ENCODE data around the gene LRRC75A. TPM values are rescaled to one million over a fixed set of nuclear protein-coding genes. Genes with fewer than 3 reads are reported as not detected.

The LRRC75A gene
- polyA plus RNA-seq, 4 donors = 4.4 to 5.4 (median 4.9) TPM

DNA sequence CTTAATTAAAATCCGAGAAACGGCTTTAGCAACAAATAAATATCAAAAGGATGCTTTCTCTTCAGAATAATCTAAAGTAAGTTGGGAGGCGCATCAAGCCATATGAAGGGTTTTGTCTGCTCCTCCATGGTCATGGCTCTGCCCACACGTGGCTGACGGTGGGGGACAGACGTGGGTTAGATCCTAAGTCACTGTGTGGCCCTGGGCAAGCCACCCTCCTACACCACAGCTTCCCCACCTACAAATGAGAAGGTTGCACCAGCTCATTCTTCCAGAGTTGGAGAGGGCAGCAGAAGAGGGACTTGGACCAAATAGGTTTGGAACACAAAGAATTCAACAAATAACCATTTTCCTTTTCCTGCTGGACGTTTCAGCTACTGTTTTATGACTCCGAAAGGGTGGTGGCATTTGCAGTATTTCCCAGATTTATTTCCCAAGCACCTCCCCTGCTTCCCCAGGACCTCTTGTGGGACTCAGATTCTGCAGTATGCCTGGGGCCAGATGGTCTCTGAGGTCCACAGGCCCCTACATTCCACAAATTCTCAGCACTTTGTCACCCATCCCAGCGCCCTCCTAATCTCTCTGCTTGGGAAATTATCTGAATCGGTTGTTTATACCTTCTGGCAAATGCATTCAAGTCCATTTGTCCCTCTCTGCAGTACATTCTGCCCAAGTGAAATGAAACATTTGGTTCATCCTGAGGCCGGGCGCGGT is 17.8 kb downstream of the LRRC75A start:
- DNase-seq (ENCODE audit: low read depth in 4 of 4, low spot score in 2 of 4) = no peak

DNA sequence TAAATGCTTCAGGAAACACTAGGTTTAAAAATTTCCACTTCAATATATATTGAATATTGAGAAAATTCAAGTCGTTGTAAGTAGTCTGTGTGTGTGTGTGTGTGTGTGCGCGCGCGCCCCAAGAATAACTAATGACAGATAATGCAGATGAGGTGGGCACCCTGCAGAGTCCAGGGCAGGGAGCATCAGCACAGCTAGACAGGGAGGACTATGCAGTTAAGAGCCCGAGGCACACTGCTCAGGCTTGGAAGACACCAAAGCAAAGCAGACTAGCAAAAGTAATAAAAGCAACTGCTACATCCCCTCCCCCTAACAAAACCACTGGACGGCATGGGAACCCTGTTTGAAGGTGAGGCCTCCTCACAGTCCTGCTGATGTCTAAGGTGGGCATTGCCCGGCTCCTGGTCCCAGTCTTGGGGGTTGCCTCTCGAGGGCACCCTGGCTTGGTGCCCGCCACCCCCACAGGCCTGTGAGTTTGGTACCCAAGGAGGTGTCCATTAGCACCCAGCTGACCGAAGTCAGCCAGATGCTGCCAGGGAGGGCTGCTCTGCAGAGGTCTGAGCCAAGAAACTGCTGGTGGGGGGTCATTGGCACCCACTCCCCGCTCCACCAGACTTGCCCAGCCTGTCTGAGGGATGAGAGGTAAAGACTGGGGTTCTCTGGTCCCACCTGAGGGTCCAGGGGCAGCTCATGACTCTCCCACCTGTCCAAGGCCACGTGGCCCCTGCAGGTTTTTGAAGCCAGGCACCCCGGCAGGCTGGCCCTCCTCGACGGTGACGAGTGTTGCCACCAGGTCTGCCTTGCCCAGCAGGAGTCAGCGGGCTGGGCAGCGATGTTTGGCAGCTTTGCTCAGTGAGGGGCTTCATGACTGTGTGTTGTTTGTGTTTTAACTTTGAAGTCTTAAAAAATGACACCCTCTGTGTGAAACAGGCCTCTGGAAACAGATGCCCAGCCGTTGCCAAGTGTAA is 18.7 kb downstream of the LRRC75A start:
- DNase-seq (ENCODE audit: low read depth in 4 of 4, low spot score in 2 of 4) = no peak

- DNase-seq (ENCODE audit: low read depth in 4 of 4, low spot score in 2 of 4) = no peak
Measured at GRCh38 chr17:16472539-16472938, 19.5 kb downstream of the LRRC75A start.

DNA sequence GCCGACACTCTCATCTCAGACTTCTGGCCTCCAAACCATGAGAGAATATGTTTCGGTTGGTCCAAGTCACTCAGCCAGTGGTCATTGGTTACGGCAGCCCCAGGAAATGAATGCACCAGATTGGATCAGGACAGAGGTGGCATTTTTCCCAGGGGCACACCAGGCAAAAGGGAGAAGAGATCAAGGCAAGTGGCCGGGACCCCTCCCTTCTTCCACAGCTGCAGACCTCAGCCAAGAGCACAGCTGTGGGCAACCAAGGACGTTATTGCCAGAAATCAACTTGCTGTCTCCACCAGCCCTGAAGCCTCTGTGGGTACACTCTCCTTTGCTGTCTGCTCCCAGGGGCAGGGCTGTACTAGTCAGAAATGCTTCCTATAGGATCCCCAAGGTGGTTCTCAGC is 20.7 kb downstream of the LRRC75A start:
- DNase-seq (ENCODE audit: low read depth in 4 of 4, low spot score in 2 of 4) = no peak

DNA sequence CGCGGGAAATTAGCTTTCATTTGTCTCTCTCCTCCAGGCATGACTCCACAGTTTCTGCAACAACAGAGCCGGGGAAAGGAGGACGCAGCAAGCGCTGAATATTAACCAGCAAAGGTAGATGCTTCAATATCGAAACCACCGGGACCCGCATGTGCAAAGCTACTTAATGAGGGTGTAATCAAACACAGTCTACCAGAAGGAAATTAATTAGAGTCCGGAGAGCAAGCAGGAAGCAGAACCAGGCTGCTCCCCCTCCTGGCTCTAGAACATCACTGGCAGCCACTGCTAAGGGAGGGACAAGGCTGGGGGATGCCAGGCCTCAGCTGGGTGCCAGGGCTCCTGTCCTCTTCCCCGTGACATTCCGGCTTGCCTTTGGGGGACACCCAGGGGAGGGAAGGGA is 21.7 kb downstream of the LRRC75A start:
- DNase-seq (ENCODE audit: low read depth in 4 of 4, low spot score in 2 of 4) = no peak

DNA sequence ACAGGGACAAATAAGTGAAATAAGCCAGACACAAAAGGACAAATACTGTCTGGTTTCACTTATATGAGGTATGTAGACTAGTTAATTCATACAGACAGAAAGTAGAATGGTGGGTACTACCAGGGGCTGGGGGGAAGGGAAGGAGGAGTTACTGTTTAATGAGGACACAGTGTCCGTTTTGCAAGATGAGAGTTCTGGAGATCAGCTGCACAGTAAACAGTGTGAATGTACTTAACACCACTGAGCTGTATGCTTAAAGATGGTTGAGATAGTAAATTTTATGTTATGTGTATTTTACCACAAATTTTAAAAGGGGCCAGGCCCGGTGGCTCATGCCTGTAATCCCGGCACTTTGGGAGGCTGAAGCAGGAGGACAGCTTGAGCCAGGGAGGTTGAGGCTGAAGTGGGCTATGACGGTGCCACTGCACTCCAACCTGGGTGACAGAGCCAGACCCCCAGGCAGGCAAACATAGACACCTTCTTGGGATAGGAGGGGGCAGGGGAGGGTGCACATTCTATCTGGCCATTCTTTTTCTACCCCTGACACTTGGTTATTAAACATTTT is 23.5 kb downstream of the LRRC75A start:
- DNase-seq (ENCODE audit: low read depth in 4 of 4, low spot score in 2 of 4) = no peak

- no peak for DNase-seq (ENCODE audit: low read depth in 4 of 4, low spot score in 2 of 4)
Measured at GRCh38 chr17:16467886-16468285, 24.1 kb downstream of the LRRC75A start.

- no peak for DNase-seq (ENCODE audit: low read depth in 4 of 4, low spot score in 2 of 4)
Measured at GRCh38 chr17:16467044-16467443, 24.9 kb downstream of the LRRC75A start.

DNA sequence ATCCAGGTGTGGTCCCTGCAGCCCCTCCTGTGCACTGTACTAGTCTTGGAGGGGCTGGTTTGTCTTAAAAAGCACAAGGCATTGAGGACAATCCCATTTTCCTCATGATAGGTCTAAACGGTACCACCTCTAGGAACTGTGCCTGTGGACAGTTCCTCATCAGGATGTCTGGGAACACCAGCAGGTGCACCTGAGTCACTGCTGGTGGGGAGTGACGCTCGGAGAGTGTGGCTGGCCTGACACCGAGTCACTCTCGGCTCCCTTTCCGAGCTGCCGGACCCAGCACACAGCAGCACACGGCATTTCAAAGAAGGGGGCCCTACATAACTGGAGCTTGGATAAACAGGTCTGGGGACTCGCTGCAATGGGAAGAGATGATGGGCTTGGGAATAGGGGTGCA is 25.6 kb downstream of the LRRC75A start:
- no peak for DNase-seq (ENCODE audit: low read depth in 4 of 4, low spot score in 2 of 4)

GRCh38 chr17:16465861-16466338 is 26.1 kb downstream of the LRRC75A start:
- no peak for DNase-seq (ENCODE audit: low read depth in 4 of 4, low spot score in 2 of 4)

GRCh38 chr17:16465052-16465312 is 27.0 kb downstream of the LRRC75A start:
- no peak for DNase-seq (ENCODE audit: low read depth in 4 of 4, low spot score in 2 of 4)

GRCh38 chr17:16464303-16465051 is 27.5 kb downstream of the LRRC75A start:
- DNase-seq (ENCODE audit: low read depth in 4 of 4, low spot score in 2 of 4) = no peak

DNA sequence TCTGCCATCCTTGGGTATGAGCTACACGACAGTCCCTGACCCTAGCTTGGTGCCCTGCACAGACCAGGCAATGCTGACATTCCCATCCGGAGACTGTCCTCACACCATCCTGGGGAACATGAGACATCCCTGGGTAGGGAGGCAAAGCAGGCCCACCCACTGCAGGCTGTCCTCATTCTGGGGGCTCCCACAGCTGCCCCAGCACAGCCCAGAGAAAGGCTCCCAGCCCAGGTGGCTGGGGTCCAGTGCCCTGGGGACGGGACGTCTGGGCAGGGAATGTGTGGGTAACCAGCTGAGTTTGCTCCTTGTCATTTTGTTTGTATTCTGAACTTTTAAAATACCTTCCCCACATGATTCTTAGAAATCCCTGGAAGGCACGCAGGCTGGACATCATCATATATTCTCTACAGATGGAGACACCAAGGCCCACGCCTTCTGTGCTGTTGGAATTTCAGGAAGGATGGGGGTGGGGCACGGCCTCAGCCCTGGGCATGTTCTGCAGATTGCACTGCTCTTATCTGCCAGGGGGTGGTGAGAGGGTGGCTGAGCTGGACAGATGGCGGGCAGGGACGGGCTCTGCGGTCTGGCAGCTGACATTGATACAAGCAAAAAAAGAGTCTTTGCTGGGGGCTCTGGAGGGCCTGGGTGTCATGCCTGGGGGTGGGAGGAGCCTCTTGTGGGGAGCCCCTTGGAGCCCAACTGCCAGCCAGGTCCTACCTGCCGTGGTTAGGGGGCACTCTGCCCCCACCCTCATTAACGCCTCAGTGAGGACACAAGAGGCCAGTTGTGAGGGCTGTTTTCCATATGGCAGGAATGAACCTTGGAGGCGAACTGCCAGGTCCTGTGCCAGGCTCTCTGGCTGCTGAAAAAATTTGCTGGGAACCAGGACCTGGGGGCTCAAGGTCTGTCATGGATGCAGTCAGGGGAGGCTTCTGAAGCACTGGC is 28.4 kb downstream of the LRRC75A start:
- DNase-seq (ENCODE audit: low read depth in 4 of 4, low spot score in 2 of 4) = no peak

DNA sequence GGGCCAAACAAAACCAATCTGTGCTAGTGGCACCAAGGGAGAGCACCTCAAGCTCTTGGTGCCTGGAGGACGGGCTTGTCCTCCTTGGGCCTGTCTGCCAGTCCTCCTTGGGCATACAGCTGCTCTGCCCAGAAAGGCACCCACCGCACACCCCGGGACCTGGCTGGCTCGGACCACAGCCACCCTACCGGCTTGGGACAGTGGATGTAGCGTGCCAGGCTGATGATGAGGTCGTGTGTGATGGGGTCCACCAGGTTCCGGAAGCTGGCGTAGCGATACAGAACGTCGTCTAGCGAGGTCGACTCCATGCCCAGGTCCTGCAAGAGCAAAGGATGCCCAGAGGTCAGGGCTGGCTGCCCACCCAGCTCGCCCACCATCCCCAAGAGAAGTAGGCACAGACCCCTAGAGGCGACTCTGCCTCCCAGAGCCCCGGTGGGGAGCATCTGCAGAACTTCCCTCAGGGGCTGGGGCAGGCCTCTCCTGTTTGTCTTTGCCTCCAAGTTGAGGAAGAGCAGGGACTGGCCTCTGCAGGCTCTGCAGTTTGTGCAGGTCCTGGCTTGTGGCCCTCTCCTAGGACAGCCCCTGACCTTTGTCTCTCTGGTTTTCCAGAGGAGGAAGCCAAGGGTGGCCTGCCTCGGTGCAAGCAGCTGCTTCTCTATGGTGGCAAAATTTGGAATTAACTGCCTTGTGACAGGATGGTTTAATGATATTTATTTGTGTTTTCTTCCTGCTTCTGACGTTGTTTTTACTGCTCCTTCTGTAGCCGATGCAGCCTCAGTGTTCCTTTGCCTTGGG is 29.7 kb downstream of the LRRC75A start:
- DNase-seq (ENCODE audit: low read depth in 4 of 4, low spot score in 2 of 4) = no peak

DNA sequence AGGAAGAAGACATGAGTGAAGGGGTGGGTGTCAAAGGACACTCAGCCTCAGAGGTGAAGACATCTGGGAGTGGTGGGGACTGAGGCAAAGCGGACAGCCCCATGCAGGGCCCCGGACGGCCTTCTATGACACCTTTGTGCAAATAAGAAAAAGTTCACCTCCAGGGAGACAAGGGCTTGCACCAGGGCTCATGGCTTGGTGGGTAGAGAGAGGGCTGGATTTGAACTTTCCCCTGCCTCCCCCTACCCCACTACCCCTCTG is 30.5 kb downstream of the LRRC75A start:
- DNase-seq (ENCODE audit: low read depth in 4 of 4, low spot score in 2 of 4) = no peak

- DNase-seq (ENCODE audit: low read depth in 4 of 4, low spot score in 2 of 4) = no peak
Measured at GRCh38 chr17:16460796-16461605, 31.0 kb downstream of the LRRC75A start.

DNA sequence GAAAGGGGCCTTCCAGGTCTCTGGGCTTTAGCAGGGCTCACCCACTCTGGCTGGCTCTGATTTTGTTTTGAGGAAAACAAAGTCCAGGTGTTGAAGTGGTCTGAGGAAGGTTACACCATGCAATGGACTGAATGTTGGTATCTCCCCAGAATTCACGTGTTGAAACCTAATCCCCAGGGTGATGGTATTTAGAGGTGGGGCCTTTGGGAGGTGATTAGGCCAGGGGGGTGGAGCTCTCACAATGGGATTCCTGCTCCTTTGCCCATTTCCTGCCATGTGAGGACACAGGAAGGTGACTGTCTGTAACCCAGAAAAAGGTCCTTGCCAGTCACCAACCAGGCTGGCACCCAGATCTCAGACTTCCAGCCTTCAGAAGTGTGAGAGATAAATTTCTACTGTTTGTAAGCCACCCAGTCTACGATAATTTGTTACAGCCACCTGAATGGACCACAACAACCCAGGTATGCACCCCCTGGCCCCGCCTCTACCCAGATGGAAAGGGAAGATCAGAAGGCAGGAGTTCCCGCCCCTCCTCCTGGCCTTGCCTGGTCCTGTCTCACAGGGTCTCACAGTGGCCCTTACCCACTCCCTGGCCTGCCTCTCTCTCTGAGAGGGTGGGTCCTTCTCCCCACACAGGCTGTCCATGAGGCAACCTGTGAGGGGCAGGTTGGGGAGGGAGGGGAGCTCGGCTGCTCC is 32.0 kb downstream of the LRRC75A start:
- no peak for DNase-seq (ENCODE audit: low read depth in 4 of 4, low spot score in 2 of 4)

GRCh38 chr17:16459271-16459670 is 32.7 kb downstream of the LRRC75A start:
- DNase-seq (ENCODE audit: low read depth in 4 of 4, low spot score in 2 of 4) = no peak
